ENCODE measurements around the gene HIVEP1.

HIVEP1 gene

GRCh38 chr6:12007473-12007872, 4.6 kb upstream of the HIVEP1 start:
- no peak overlapping the region for H3K14ac ChIP-seq (ENCODE audit: low read length)
- no peak overlapping the region for H2BK5ac ChIP-seq (ENCODE audit: low read length)
- H3K18ac ChIP-seq (ENCODE audit: low read length) = no peak overlapping the region
- no peak overlapping the region for H2BK15ac ChIP-seq (ENCODE audit: low read length)
- H2AK5ac ChIP-seq (ENCODE audit: low read depth, low read length) = no peak overlapping the region
- H4K91ac ChIP-seq (ENCODE audit: low read depth, low read length, poor library complexity) = no peak overlapping the region
- no peak overlapping the region for H2BK12ac ChIP-seq (ENCODE audit: low read length)
- no peaks in the 10 kb centered on the region for H3K27me3 ChIP-seq (ENCODE audit: control insufficient read depth in 3 of 3, insufficient read depth in 3 of 3, low read depth in 1 of 3, low read length in 3 of 3)
- no peaks in the 10 kb centered on the region for H3K9me3 ChIP-seq (replicated peaks in 1 of 2; ENCODE audit: control insufficient read depth in 2 of 2, insufficient read depth in 1 of 2, low read depth in 1 of 2, low read length in 2 of 2)
- H4K8ac ChIP-seq (ENCODE audit: low read depth, low read length) = no peak overlapping the region
- H3K23ac ChIP-seq (ENCODE audit: low read depth, low read length, poor library complexity) = no peak overlapping the region
- WGBS, 2 donors (ENCODE audit: extremely low coverage in 2 of 2, insufficient read length in 2 of 2, insufficient replicate concordance in 1 of 2) = no CpG with 5 or more reads among the region's 9 CpGs
- peak overlapping the region; percentile 95 for H2AFZ ChIP-seq (ENCODE audit: low read length)
- H3K27ac ChIP-seq (replicated peaks; ENCODE audit: low read length) = no peak overlapping the region
- H3K4ac ChIP-seq (ENCODE audit: low read length) = no peak overlapping the region
- H3K4me2 ChIP-seq (ENCODE audit: insufficient read depth, low read length, poor library complexity, severe bottlenecking) = no peak overlapping the region
- H3K4me1 ChIP-seq (ENCODE audit: control insufficient read depth in 2 of 2, insufficient read depth in 1 of 2, low read depth in 1 of 2, low read length in 2 of 2) = peaks cover 5 to 15% of the 10 kb centered on the region in 2 donors
- H3K79me1 ChIP-seq (ENCODE audit: low read depth, low read length) = no peaks in the 10 kb centered on the region
- DNase-seq (ENCODE audit: low spot score) = no peak
- H3K4me3 ChIP-seq (ENCODE audit: low read length in 2 of 2) = no peak overlapping the region
- no peaks in the 10 kb centered on the region for H3K36me3 ChIP-seq (replicated peaks in 1 of 2; ENCODE audit: control insufficient read depth in 2 of 2, insufficient read depth in 2 of 2, low read length in 2 of 2)
- no peak overlapping the region for H2BK120ac ChIP-seq (ENCODE audit: low read depth, low read length)
- no peak overlapping the region for H3K9ac ChIP-seq (ENCODE audit: low read depth, low read length, poor library complexity)

GRCh38 chr6:12007887-12008286, 4.2 kb upstream of the HIVEP1 start:
- Histone ChIP-seq H2BK15ac (ENCODE audit: low read length) (no peak overlapping the region), H2AFZ (ENCODE audit: low read length) (peak overlapping the region; percentile 95), H3K79me1 (ENCODE audit: low read depth, low read length) (peaks cover 3% of the 10 kb centered on the region), H3K23ac (ENCODE audit: low read depth, low read length, poor library complexity) (no peak overlapping the region), H3K4me3 (ENCODE audit: low read length in 2 of 2) (peak overlapping the region in 1 of 2 donors; percentile 73), H3K27me3 (ENCODE audit: control insufficient read depth in 3 of 3, insufficient read depth in 3 of 3, low read depth in 1 of 3, low read length in 3 of 3) (no peaks in the 10 kb centered on the region), H3K4me1 (ENCODE audit: control insufficient read depth in 2 of 2, insufficient read depth in 1 of 2, low read depth in 1 of 2, low read length in 2 of 2) (peaks cover 5 to 15% of the 10 kb centered on the region in 2 donors), H4K8ac (ENCODE audit: low read depth, low read length) (no peak overlapping the region), H2BK5ac (ENCODE audit: low read length) (no peak overlapping the region), H4K91ac (ENCODE audit: low read depth, low read length, poor library complexity) (no peak overlapping the region), H2AK5ac (ENCODE audit: low read depth, low read length) (no peak overlapping the region), H2BK120ac (ENCODE audit: low read depth, low read length) (no peak overlapping the region), H3K4me2 (ENCODE audit: insufficient read depth, low read length, poor library complexity, severe bottlenecking) (peak overlapping the region; percentile 87), H3K9ac (ENCODE audit: low read depth, low read length, poor library complexity) (no peak overlapping the region), H3K36me3 (replicated peaks in 1 of 2; ENCODE audit: control insufficient read depth in 2 of 2, insufficient read depth in 2 of 2, low read length in 2 of 2) (no peaks in the 10 kb centered on the region), H3K14ac (ENCODE audit: low read length) (no peak overlapping the region), H2BK12ac (ENCODE audit: low read length) (no peak overlapping the region), H3K27ac (replicated peaks; ENCODE audit: low read length) (no peak overlapping the region), H3K4ac (ENCODE audit: low read length) (no peak overlapping the region), H3K9me3 (replicated peaks in 1 of 2; ENCODE audit: control insufficient read depth in 2 of 2, insufficient read depth in 1 of 2, low read depth in 1 of 2, low read length in 2 of 2) (no peaks in the 10 kb centered on the region), H3K18ac (ENCODE audit: low read length) (no peak overlapping the region)
- DNase-seq (ENCODE audit: low spot score) = no peak
- no CpG with 5 or more reads among the region's 4 CpGs for WGBS, 2 donors (ENCODE audit: extremely low coverage in 2 of 2, insufficient read length in 2 of 2, insufficient replicate concordance in 1 of 2)

- Histone ChIP-seq H4K91ac (ENCODE audit: low read depth, low read length, poor library complexity) (no peak overlapping the region), H3K14ac (ENCODE audit: low read length) (no peak overlapping the region), H3K79me1 (ENCODE audit: low read depth, low read length) (peaks cover 3% of the 10 kb centered on the region), H3K9ac (ENCODE audit: low read depth, low read length, poor library complexity) (peak overlapping the region; percentile 21), H3K23ac (ENCODE audit: low read depth, low read length, poor library complexity) (peak overlapping the region; percentile 85), H3K36me3 (replicated peaks in 1 of 2; ENCODE audit: control insufficient read depth in 2 of 2, insufficient read depth in 2 of 2, low read length in 2 of 2) (no peaks in the 10 kb centered on the region), H2AFZ (ENCODE audit: low read length) (peak overlapping the region; percentile 95), H4K8ac (ENCODE audit: low read depth, low read length) (no peak overlapping the region), H2AK5ac (ENCODE audit: low read depth, low read length) (no peak overlapping the region), H2BK15ac (ENCODE audit: low read length) (peak overlapping the region; percentile 13), H3K4me3 (ENCODE audit: low read length in 2 of 2) (peak overlapping the region; percentile 73 to 80), H2BK12ac (ENCODE audit: low read length) (no peak overlapping the region), H2BK5ac (ENCODE audit: low read length) (peak overlapping the region; percentile 53), H2BK120ac (ENCODE audit: low read depth, low read length) (peak overlapping the region; percentile 31), H3K4ac (ENCODE audit: low read length) (no peak overlapping the region), H3K4me2 (ENCODE audit: insufficient read depth, low read length, poor library complexity, severe bottlenecking) (peak overlapping the region; percentile 87), H3K9me3 (replicated peaks in 1 of 2; ENCODE audit: control insufficient read depth in 2 of 2, insufficient read depth in 1 of 2, low read depth in 1 of 2, low read length in 2 of 2) (no peaks in the 10 kb centered on the region), H3K4me1 (ENCODE audit: control insufficient read depth in 2 of 2, insufficient read depth in 1 of 2, low read depth in 1 of 2, low read length in 2 of 2) (peaks cover 5 to 15% of the 10 kb centered on the region in 2 donors), H3K18ac (ENCODE audit: low read length) (peak overlapping the region; percentile 94), H3K27me3 (ENCODE audit: control insufficient read depth in 3 of 3, insufficient read depth in 3 of 3, low read depth in 1 of 3, low read length in 3 of 3) (no peaks in the 10 kb centered on the region), H3K27ac (replicated peaks; ENCODE audit: low read length) (peak overlapping the region; percentile 81)
- WGBS, 2 donors (ENCODE audit: extremely low coverage in 2 of 2, insufficient read length in 2 of 2, insufficient replicate concordance in 1 of 2) = no CpG with 5 or more reads among the region's 60 CpGs
- DNase-seq (ENCODE audit: low spot score) = peak; percentile 57
Observed at GRCh38 chr6:12008366-12009179, 3.5 kb upstream of the HIVEP1 start.

GRCh38 chr6:12009180-12009685, 2.9 kb upstream of the HIVEP1 start:
- H3K79me1 ChIP-seq (ENCODE audit: low read depth, low read length) = peaks cover 3% of the 10 kb centered on the region
- no CpG with 5 or more reads among the region's 29 CpGs for whole genome bisulfite sequencing, 2 donors (ENCODE audit: extremely low coverage in 2 of 2, insufficient read length in 2 of 2, insufficient replicate concordance in 1 of 2)
- H2AFZ ChIP-seq (ENCODE audit: low read length) = peak overlapping the region; percentile 89
- peak overlapping the region; percentile 73 to 79 for H3K4me3 ChIP-seq (ENCODE audit: low read length in 2 of 2)
- H3K36me3 ChIP-seq (replicated peaks in 1 of 2; ENCODE audit: control insufficient read depth in 2 of 2, insufficient read depth in 2 of 2, low read length in 2 of 2) = peaks cover 0 to 3% of the 10 kb centered on the region in 2 donors
- H4K91ac ChIP-seq (ENCODE audit: low read depth, low read length, poor library complexity) = no peak overlapping the region
- H3K18ac ChIP-seq (ENCODE audit: low read length) = peak overlapping the region; percentile 92
- H2BK12ac ChIP-seq (ENCODE audit: low read length) = no peak overlapping the region
- H2BK120ac ChIP-seq (ENCODE audit: low read depth, low read length) = peak overlapping the region; percentile 31
- no peak overlapping the region for H2AK5ac ChIP-seq (ENCODE audit: low read depth, low read length)
- peak overlapping the region; percentile 53 for H2BK5ac ChIP-seq (ENCODE audit: low read length)
- H3K4ac ChIP-seq (ENCODE audit: low read length) = no peak overlapping the region
- no peak overlapping the region for H4K8ac ChIP-seq (ENCODE audit: low read depth, low read length)
- peak overlapping the region; percentile 85 for H3K23ac ChIP-seq (ENCODE audit: low read depth, low read length, poor library complexity)
- peak overlapping the region; percentile 87 for H3K4me2 ChIP-seq (ENCODE audit: insufficient read depth, low read length, poor library complexity, severe bottlenecking)
- no peak overlapping the region for H2BK15ac ChIP-seq (ENCODE audit: low read length)
- H3K9ac ChIP-seq (ENCODE audit: low read depth, low read length, poor library complexity) = peak overlapping the region; percentile 86
- H3K9me3 ChIP-seq (replicated peaks in 1 of 2; ENCODE audit: control insufficient read depth in 2 of 2, insufficient read depth in 1 of 2, low read depth in 1 of 2, low read length in 2 of 2) = peaks cover 0 to 1% of the 10 kb centered on the region in 2 donors
- no peak overlapping the region for H3K27ac ChIP-seq (replicated peaks; ENCODE audit: low read length)
- H3K27me3 ChIP-seq (ENCODE audit: control insufficient read depth in 3 of 3, insufficient read depth in 3 of 3, low read depth in 1 of 3, low read length in 3 of 3) = no peaks in the 10 kb centered on the region
- no peak overlapping the region for H3K14ac ChIP-seq (ENCODE audit: low read length)
- H3K4me1 ChIP-seq (ENCODE audit: control insufficient read depth in 2 of 2, insufficient read depth in 1 of 2, low read depth in 1 of 2, low read length in 2 of 2) = peaks cover 5 to 18% of the 10 kb centered on the region in 2 donors
- no peak for DNase-seq (ENCODE audit: low spot score)

Measured in neuronal stem cell (in vitro differentiated cells).